SK-N-SH (cell line): ENCODE measurements around the gene SNRNP27. TPM values are rescaled to one million over a fixed set of nuclear protein-coding genes. Genes with fewer than 3 reads are reported as not detected.

Experiments used
- CTCF ChIA-PET: fragments of 300-600, 350-600 bp; formaldehyde crosslinking; extraction: SDS; loops from one replicate; lab custom pipeline; 2021; lab: Yijun Ruan, JAX
- POLR2A ChIA-PET: fragments of 350-600 bp; sonication (Branson Sonifier 250); formaldehyde crosslinking; extraction: SDS; loops from one replicate; lab custom pipeline; 2020; ENCODE audit warnings: antibody characterized with exemption, inconsistent platforms; lab: Yijun Ruan, JAX
- DNase-seq: peaks from one replicate; pipeline ENCODE4 v3.0.0; 2012
- H2AFZ ChIP-seq: fragments of 200-600 bp; sonication (generic); 2 replicates; pipeline ENCODE4 v1.8.1; 2016; ENCODE audit warnings: antibody characterized with exemption, mild to moderate bottlenecking, low read depth
- H3F3A ChIP-seq: fragments of 200-600 bp; sonication (generic); replicated peaks from 2 replicates; pipeline ENCODE3; 2016; ENCODE audit warnings: antibody characterized with exemption, mild to moderate bottlenecking; ENCODE audit not compliant: insufficient read depth
- H3K27ac ChIP-seq, 2 experiments: fragments of 200-500 bp in 1 of 2; fragments of 200-600 bp in 1 of 2; sonication (Bioruptor generic) in 1 of 2; sonication (generic), shearing (Covaris generic) in 1 of 2; 2 replicates each; pipeline versions ENCODE4 v1.5.1 to v1.6.1; 2014 to 2016; ENCODE audit warnings: low read depth in 2 of 2, inconsistent platforms in 1 of 2, low read length in 1 of 2, mild to moderate bottlenecking in 1 of 2, mixed read lengths in 1 of 2
- H3K27me3 ChIP-seq: fragments of 200-600 bp; sonication (generic), shearing (Covaris generic); 2 replicates; pipeline ENCODE4 v1.6.1; 2016; ENCODE audit warnings: mixed run types; ENCODE audit not compliant: insufficient read depth
- H3K36me3 ChIP-seq, 2 experiments: fragments of 200-500 bp in 1 of 2; fragments of 200-600 bp in 1 of 2; sonication (Bioruptor generic) in 1 of 2; sonication (generic) in 1 of 2; replicated peaks in 1 of 2; 2 replicates each; pipeline versions ENCODE3 to v1.5.1; 2014 to 2016; ENCODE audit warnings: low read length in 1 of 2, mild to moderate bottlenecking in 1 of 2; ENCODE audit not compliant: insufficient read depth in 2 of 2, control insufficient read depth in 1 of 2
- H3K4me1 ChIP-seq, 2 experiments: fragments of 200-500 bp in 1 of 2; fragments of 200-600 bp in 1 of 2; sonication (Bioruptor generic) in 1 of 2; sonication (generic), shearing (Covaris generic) in 1 of 2; 2 replicates each; pipeline versions ENCODE4 v1.5.1 to v1.6.1; 2014 to 2016; ENCODE audit warnings: low read depth in 1 of 2, low read length in 1 of 2, mixed run types in 1 of 2; ENCODE audit not compliant: insufficient read depth in 2 of 2, control insufficient read depth in 1 of 2
- H3K4me2 ChIP-seq: fragments of 200-600 bp; sonication (generic), shearing (Covaris generic); 2 replicates; pipeline ENCODE4 v1.6.1; 2017; ENCODE audit warnings: mixed run types
- H3K4me3 ChIP-seq, 2 experiments: fragments of 200-500 bp in 1 of 2; fragments of 200-600 bp in 1 of 2; sonication (Bioruptor generic) in 1 of 2; sonication (generic), shearing (Covaris generic) in 1 of 2; 2 replicates each; pipeline versions ENCODE4 v1.5.1 to v1.8.1; 2014 to 2016; ENCODE audit warnings: low read depth in 2 of 2, inconsistent platforms in 1 of 2, low read length in 1 of 2, mild to moderate bottlenecking in 1 of 2, mixed read lengths in 1 of 2, moderate library complexity in 1 of 2
- H3K79me2 ChIP-seq: fragments of 200-600 bp; sonication (generic); 2 replicates; pipeline ENCODE4 v1.8.1; 2017; ENCODE audit warnings: mild to moderate bottlenecking; ENCODE audit not compliant: insufficient read depth
- H3K9ac ChIP-seq: fragments of 200-600 bp; sonication (generic); 2 replicates; pipeline ENCODE4 v1.6.1; 2017; ENCODE audit warnings: mixed run types
- H3K9me2 ChIP-seq: fragments of 200-600 bp; sonication (generic); 2 replicates; pipeline ENCODE4 v1.6.1; 2017; ENCODE audit warnings: mixed run types
- H3K9me3 ChIP-seq: fragments of 200-600 bp; sonication (generic); 2 replicates; pipeline ENCODE4 v1.6.1; 2017; ENCODE audit warnings: mixed run types, mild to moderate bottlenecking, moderate library complexity
- H4K20me1 ChIP-seq: fragments of 200-600 bp; sonication (generic); 2 replicates; pipeline ENCODE4 v1.6.1; 2017; ENCODE audit warnings: mild to moderate bottlenecking, mixed run types; ENCODE audit not compliant: insufficient read depth
- CHD2 ChIP-seq: fragments of 150-350 bp; IDR thresholded peaks from 2 replicates; pipeline ENCODE4 v1.6.1; 2018; ENCODE audit warnings: low read length; ENCODE audit not compliant: partially characterized antibody
- FOXJ3 ChIP-seq: sonication (generic); formaldehyde crosslinking; IDR thresholded peaks from 2 replicates; pipeline ENCODE4 v1.5.1; 2020; ENCODE audit warnings: mild to moderate bottlenecking, missing genetic modification reagents
- GATA2 ChIP-seq: sonication (generic); formaldehyde crosslinking; IDR thresholded peaks from 2 replicates; pipeline ENCODE4 v1.5.0; 2020; ENCODE audit warnings: mild to moderate bottlenecking, missing genetic modification reagents
- JUND ChIP-seq: IDR thresholded peaks from 2 replicates; pipeline ENCODE4 v1.4.0; 2012
- MEF2A ChIP-seq: IDR thresholded peaks from 2 replicates; pipeline ENCODE4 v1.4.0; 2012; ENCODE audit warnings: low read depth, borderline replicate concordance
- NFIC ChIP-seq: IDR thresholded peaks from 2 replicates; pipeline ENCODE4 v1.4.0; 2012; ENCODE audit warnings: borderline replicate concordance
- RAD21 ChIP-seq: IDR thresholded peaks from 2 replicates; pipeline ENCODE4 v1.6.1; 2012; ENCODE audit warnings: mild to moderate bottlenecking, low read length
- RCOR1 ChIP-seq: fragments of 150-350 bp; IDR thresholded peaks from 2 replicates; pipeline ENCODE4 v1.6.1; 2017; ENCODE audit warnings: antibody characterized with exemption, low read length
- TAF1 ChIP-seq: IDR thresholded peaks from 2 replicates; pipeline ENCODE4 v1.6.1; 2012; ENCODE audit warnings: low read depth, mild to moderate bottlenecking, low read length, moderate library complexity, borderline replicate concordance
- TEAD4 ChIP-seq: IDR thresholded peaks from 2 replicates; pipeline ENCODE4 v1.4.0; 2012; ENCODE audit warnings: mild to moderate bottlenecking, borderline replicate concordance; ENCODE audit not compliant: insufficient read depth
- WGBS: methylation state at CpG from one replicate; pipeline ENCODE4 v1.1.6; 2017; ENCODE audit warnings: low lambda C conversion rate; 5-methylcytosine and 5-hydroxymethylcytosine counted together
- polyA plus RNA-seq, 3 experiments: library from polyadenylated mRNA; depleted of rRNA; stranded (reverse); fragments of >200 nt; gene quantifications; 2 replicates each; pipeline ENCODE4 v1.2.3, GENCODE V29; 2012
- TF ChIP-seq, protein P1 (sequence below): fragments of 200-600 bp; sonication (generic); IDR thresholded peaks from 2 replicates; pipeline ENCODE4 v1.6.1; 2017; ENCODE audit warnings: antibody characterized with exemption, mild to moderate bottlenecking, moderate library complexity

The SNRNP27 gene
- polyA plus RNA-seq, 1 of the 3 experiments (the other 2 are of a cell fraction): 68.4 TPM

DNA sequence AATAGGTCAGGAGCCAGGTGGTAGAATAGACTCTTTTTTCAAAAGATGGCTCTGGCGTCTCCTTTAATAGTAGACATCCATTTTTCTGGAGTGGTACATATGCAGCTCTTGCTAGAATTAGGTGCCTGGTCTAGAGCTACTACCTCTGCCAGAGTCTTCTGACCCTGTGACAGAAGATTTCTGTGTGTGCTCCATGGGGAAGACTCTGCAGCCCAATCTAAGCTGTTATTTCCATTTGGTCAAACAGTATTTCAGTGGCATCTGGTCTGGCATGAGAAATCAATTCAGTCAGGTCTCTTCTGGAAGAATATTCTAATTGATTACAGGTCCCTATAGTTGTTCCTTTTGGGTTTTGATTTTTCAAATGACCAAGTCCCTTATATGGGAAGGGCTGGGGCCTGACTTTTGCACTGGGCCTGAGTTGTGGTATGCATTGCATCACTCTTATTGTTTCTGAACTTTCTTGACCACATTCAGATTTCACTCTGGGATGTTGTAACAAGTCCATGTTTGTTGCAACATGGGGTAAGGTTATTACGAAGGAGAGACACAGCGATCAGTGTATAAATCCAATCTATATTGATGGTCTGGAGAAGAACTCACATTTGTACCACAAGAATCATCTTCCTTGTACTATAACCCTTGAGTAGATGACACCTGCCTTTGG, 33.2 kb downstream of the SNRNP27 start:
- TF ChIP-seq TEAD4 (no peak), RAD21 (no peak), GATA2 (no peak), NFIC (no peak), RCOR1 (no peak), JUND (no peak), FOXJ3 (CRISPR knock-in tag) (no peak), TAF1 (no peak)
- ChIA-PET POLR2A (no interaction called here), CTCF (no interaction called here)
- Histone ChIP-seq H3K79me2 (no peaks in the 10 kb centered on the region), H2AFZ (no peak overlapping the region), H3K27me3 (no peaks in the 10 kb centered on the region), H3K9me3 (no peaks in the 10 kb centered on the region), H3K9ac (no peak overlapping the region), H3K4me2 (no peak overlapping the region), H3F3A (no peaks in the 10 kb centered on the region), H3K4me1 (no peaks in the 10 kb centered on the region), H4K20me1 (no peaks in the 10 kb centered on the region), H3K4me3 (no peak overlapping the region), H3K36me3 (peaks cover 15 to 18% of the 10 kb centered on the region in 2 experiments), H3K27ac (no peak overlapping the region), H3K9me2 (no peaks in the 10 kb centered on the region)
- no peak for DNase-seq
- WGBS: 67% methylated on average over 3 of the region's 3 CpGs

DNA sequence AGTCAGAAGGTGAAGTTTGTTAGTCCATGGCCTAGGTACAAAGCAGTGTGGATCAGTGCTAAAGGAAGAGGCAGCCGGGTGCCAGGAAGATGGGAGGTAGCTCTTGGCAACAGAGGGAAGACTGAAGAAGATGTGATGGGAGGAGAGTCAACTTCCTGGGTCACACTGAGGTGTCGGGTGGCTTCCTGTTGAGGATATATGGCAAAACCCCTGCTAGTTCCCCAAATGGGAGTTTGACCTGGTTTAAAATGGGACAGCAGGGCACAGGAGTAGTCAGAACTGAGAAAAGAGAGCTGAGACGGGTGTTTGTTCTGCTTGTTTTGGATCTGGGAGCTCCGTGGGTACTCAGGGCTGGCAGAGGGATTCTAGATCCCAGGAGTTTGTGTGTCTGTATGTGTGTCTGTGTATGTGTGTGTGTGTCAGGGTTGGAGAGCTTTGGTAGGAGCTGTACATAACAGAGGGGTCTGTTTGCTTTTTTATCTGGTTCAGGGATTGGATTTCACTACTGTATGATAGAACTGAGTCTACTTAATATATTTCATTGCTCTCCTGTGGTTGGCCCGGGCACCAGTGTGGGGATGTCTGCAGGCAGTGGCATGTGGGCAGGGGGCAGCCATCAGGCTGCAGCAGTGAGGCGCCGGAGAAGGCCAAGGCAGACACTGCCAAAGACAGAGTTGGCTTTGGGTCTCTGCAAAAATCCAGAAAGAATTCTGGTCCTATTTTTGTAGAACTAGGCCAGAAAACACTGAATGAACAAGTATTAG, 38.3 kb downstream of the SNRNP27 start:
- ChIA-PET POLR2A (no interaction called here), CTCF (interaction anchor here (0.9 to 1.2 kb wide), 3 partner anchors 8 to 207 kb away, joined by 3 to 4 read pairs (median 3); no protein-coding TSS in a partner anchor)
- no peak overlapping the region for H3K9ac ChIP-seq
- peaks cover 0 to 4% of the 10 kb centered on the region in 2 experiments; a peak in 1 of 4 replicates for H3K4me1 ChIP-seq
- no peaks in the 10 kb centered on the region for H3K9me3 ChIP-seq
- H2AFZ ChIP-seq: no peak overlapping the region; the same call in 1 of the 2 replicates
- no peak overlapping the region for H3K4me3 ChIP-seq
- H3K9me2 ChIP-seq: no peaks in the 10 kb centered on the region
- H3K27ac ChIP-seq: no peak overlapping the region
- H3F3A ChIP-seq: peaks cover 12% of the 10 kb centered on the region
- TF ChIP-seq MEF2A: no peak
- TF ChIP-seq CHD2: no peak
- TF ChIP-seq, protein P1, sequence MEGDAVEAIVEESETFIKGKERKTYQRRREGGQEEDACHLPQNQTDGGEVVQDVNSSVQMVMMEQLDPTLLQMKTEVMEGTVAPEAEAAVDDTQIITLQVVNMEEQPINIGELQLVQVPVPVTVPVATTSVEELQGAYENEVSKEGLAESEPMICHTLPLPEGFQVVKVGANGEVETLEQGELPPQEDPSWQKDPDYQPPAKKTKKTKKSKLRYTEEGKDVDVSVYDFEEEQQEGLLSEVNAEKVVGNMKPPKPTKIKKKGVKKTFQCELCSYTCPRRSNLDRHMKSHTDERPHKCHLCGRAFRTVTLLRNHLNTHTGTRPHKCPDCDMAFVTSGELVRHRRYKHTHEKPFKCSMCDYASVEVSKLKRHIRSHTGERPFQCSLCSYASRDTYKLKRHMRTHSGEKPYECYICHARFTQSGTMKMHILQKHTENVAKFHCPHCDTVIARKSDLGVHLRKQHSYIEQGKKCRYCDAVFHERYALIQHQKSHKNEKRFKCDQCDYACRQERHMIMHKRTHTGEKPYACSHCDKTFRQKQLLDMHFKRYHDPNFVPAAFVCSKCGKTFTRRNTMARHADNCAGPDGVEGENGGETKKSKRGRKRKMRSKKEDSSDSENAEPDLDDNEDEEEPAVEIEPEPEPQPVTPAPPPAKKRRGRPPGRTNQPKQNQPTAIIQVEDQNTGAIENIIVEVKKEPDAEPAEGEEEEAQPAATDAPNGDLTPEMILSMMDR: no peak
- no peak overlapping the region for H3K4me2 ChIP-seq
- H3K36me3 ChIP-seq: peaks cover 9 to 12% of the 10 kb centered on the region in 2 experiments
- WGBS: 99% methylated on average over 7 of the region's 7 CpGs
- no peaks in the 10 kb centered on the region for H4K20me1 ChIP-seq
- no peak for DNase-seq
- H3K79me2 ChIP-seq: no peaks in the 10 kb centered on the region
- H3K27me3 ChIP-seq: no peaks in the 10 kb centered on the region
